H1 (cell line): ENCODE measurements around the gene RTCA. TPM values are rescaled to one million over a fixed set of nuclear protein-coding genes. Genes with fewer than 3 reads are reported as not detected.
"Not testable (repeated sequence)": the region's sequence is repeated elsewhere in the genome, so short reads cannot be mapped to it uniquely, and the experiment has no call there.

ENCODE experiments used
- CTCF ChIA-PET: fragments of 300-600 bp; sonication (Branson Sonifier 250); formaldehyde crosslinking; loops from one replicate; lab custom pipeline; 2021; ENCODE audit not compliant: partially characterized antibody; lab: Charles Lee
- POLR2A ChIA-PET: fragments of 300-600 bp; sonication (Branson Sonifier 250); formaldehyde crosslinking; loops from one replicate; lab custom pipeline; 2021; ENCODE audit warnings: inconsistent platforms; ENCODE audit not compliant: partially characterized antibody; lab: Charles Lee
- DNase-seq, 2 experiments: peaks; one replicate each; pipeline versions ENCODE4 v3.0.0 to v3.0.0-alpha.2; 2010 to 2022; ENCODE audit warnings: low spot score in 2 of 2, low read depth in 1 of 2, mixed read lengths in 1 of 2
- FAIRE-seq: peaks from 2 replicates; lab custom pipeline; 2011; peaks lifted over from hg19 to GRCh38; lab: Jason Lieb, UNC
- H2AFZ ChIP-seq: 2 replicates; pipeline ENCODE4 v1.8.1; 2012; ENCODE audit warnings: low read length, inconsistent platforms
- H2AK5ac ChIP-seq: 2 replicates; pipeline ENCODE4 v1.6.1; 2013; ENCODE audit warnings: low read depth, low read length
- H2BK120ac ChIP-seq: replicated peaks from 2 replicates; pipeline ENCODE3; 2013; ENCODE audit warnings: low read depth, low read length, inconsistent platforms
- H2BK12ac ChIP-seq: 2 replicates; pipeline ENCODE4 v1.6.1; 2013; ENCODE audit warnings: low read depth, low read length
- H2BK15ac ChIP-seq: 2 replicates; pipeline ENCODE4 v1.6.1; 2013; ENCODE audit warnings: low read length
- H2BK20ac ChIP-seq: 2 replicates; pipeline ENCODE4 v1.6.1; 2013; ENCODE audit warnings: low read length
- H2BK5ac ChIP-seq: 2 replicates; pipeline ENCODE4 v1.6.1; 2013; ENCODE audit warnings: low read depth, low read length
- H3K14ac ChIP-seq: 2 replicates; pipeline ENCODE4 v1.6.1; 2013; ENCODE audit warnings: inconsistent platforms; ENCODE audit not compliant: insufficient read length
- H3K18ac ChIP-seq: 2 replicates; pipeline ENCODE4 v1.6.1; 2013; ENCODE audit warnings: low read length; ENCODE audit errors: extremely low read depth
- H3K23ac ChIP-seq: 2 replicates; pipeline ENCODE4 v1.6.1; 2013; ENCODE audit warnings: inconsistent platforms; ENCODE audit not compliant: insufficient read length
- H3K23me2 ChIP-seq: 2 replicates; pipeline ENCODE4 v1.6.1; 2013; ENCODE audit warnings: low read depth, low read length
- H3K27ac ChIP-seq: 2 replicates; pipeline ENCODE4 v1.6.1; 2011; ENCODE audit warnings: low read depth, low read length, inconsistent platforms
- H3K27me3 ChIP-seq, 4 experiments: replicated peaks in 1 of 4; 1 replicate in 1 of 4; 2 replicates in 3 of 4; pipeline versions ENCODE4 v1.6.1 to v1.8.1; 2011 to 2013; ENCODE audit warnings: low read length in 3 of 4, mild to moderate bottlenecking in 3 of 4, inconsistent platforms in 2 of 4, mixed read lengths in 2 of 4, moderate library complexity in 1 of 4; ENCODE audit not compliant: control insufficient read depth in 3 of 4, insufficient read depth in 3 of 4; ENCODE audit errors: extremely low read depth in 1 of 4
- H3K36me3 ChIP-seq, 4 experiments: 2 replicates each; pipeline versions ENCODE4 v1.6.1 to v1.8.1; 2011 to 2013; ENCODE audit warnings: mild to moderate bottlenecking in 4 of 4, low read length in 3 of 4, moderate library complexity in 2 of 4, control low read depth in 1 of 4, inconsistent platforms in 1 of 4; ENCODE audit not compliant: insufficient read depth in 4 of 4, control insufficient read depth in 2 of 4
- H3K4ac ChIP-seq: replicated peaks from 2 replicates; pipeline ENCODE3; 2013; ENCODE audit warnings: low read length, low read depth, mixed read lengths, inconsistent platforms; ENCODE audit not compliant: insufficient read length
- H3K4me1 ChIP-seq, 4 experiments: replicated peaks in 1 of 4; 1 replicate in 1 of 4; 2 replicates in 3 of 4; pipeline versions ENCODE4 v1.6.1 to v1.8.1; 2011 to 2013; ENCODE audit warnings: low read length in 3 of 4, inconsistent platforms in 2 of 4, mixed read lengths in 1 of 4; ENCODE audit not compliant: insufficient read depth in 4 of 4, control insufficient read depth in 3 of 4
- H3K4me2 ChIP-seq, 2 experiments: 2 replicates each; pipeline versions ENCODE4 v1.6.1 to v1.8.1; 2011 to 2013; ENCODE audit warnings: low read depth in 2 of 2, low read length in 2 of 2, control low read depth in 1 of 2, inconsistent platforms in 1 of 2, mild to moderate bottlenecking in 1 of 2; ENCODE audit not compliant: insufficient read depth in 1 of 2
- H3K4me3 ChIP-seq, 4 experiments: fragments of 200-600, 300-600 bp in 1 of 4; sonication (generic), shearing (Covaris generic), sonication (Bioruptor Twin) in 1 of 4; 2 replicates each; pipeline versions ENCODE4 v1.5.1 to v1.8.1; 2011 to 2016; ENCODE audit warnings: low read length in 4 of 4, low read depth in 3 of 4, control low read depth in 2 of 4, inconsistent platforms in 2 of 4, mild to moderate bottlenecking in 2 of 4, mixed read lengths in 1 of 4, moderate library complexity in 1 of 4; ENCODE audit not compliant: insufficient read depth in 2 of 4; ENCODE audit errors: extremely low read depth in 1 of 4
- H3K56ac ChIP-seq: replicated peaks from 2 replicates; pipeline ENCODE3; 2013; ENCODE audit warnings: low read depth, mild to moderate bottlenecking, mixed read lengths, low read length, inconsistent platforms; ENCODE audit not compliant: insufficient read length
- H3K79me1 ChIP-seq: 2 replicates; pipeline ENCODE4 v1.6.1; 2013; ENCODE audit warnings: low read depth, low read length, control low read depth
- H3K79me2 ChIP-seq, 2 experiments: 2 replicates each; pipeline versions ENCODE4 v1.6.1 to v1.8.1; 2012 to 2013; ENCODE audit warnings: low read length in 2 of 2, mild to moderate bottlenecking in 2 of 2, inconsistent platforms in 1 of 2; ENCODE audit not compliant: insufficient read depth in 2 of 2, control insufficient read depth in 1 of 2
- H3K9ac ChIP-seq, 4 experiments: replicated peaks in 1 of 4; 1 replicate in 1 of 4; 2 replicates in 3 of 4; pipeline versions ENCODE4 v1.6.1 to v1.8.1; 2011 to 2013; ENCODE audit warnings: low read depth in 3 of 4, low read length in 3 of 4, control low read depth in 2 of 4, mild to moderate bottlenecking in 2 of 4, moderate library complexity in 2 of 4, inconsistent platforms in 1 of 4; ENCODE audit errors: extremely low read depth in 1 of 4
- H3K9me3 ChIP-seq, 2 experiments: 2 replicates each; pipeline versions ENCODE4 v1.6.1 to v1.8.1; 2012 to 2013; ENCODE audit warnings: mild to moderate bottlenecking in 2 of 2, moderate library complexity in 2 of 2, control low read depth in 1 of 2, inconsistent platforms in 1 of 2, low read depth in 1 of 2, low read length in 1 of 2, mixed read lengths in 1 of 2; ENCODE audit not compliant: insufficient read depth in 2 of 2
- H4K20me1 ChIP-seq, 2 experiments: replicated peaks in 1 of 2; 2 replicates each; pipeline versions ENCODE3 to v1.8.1; 2011 to 2013; ENCODE audit warnings: inconsistent platforms in 2 of 2, low read length in 2 of 2, mild to moderate bottlenecking in 1 of 2; ENCODE audit not compliant: insufficient read depth in 2 of 2, control insufficient read depth in 1 of 2
- H4K5ac ChIP-seq: 2 replicates; pipeline ENCODE4 v1.6.1; 2013; ENCODE audit warnings: low read length, low read depth, mixed read lengths, inconsistent platforms; ENCODE audit not compliant: insufficient read length
- H4K8ac ChIP-seq: 2 replicates; pipeline ENCODE4 v1.8.0; 2013; ENCODE audit warnings: mild to moderate bottlenecking, moderate library complexity, low read length, inconsistent platforms; ENCODE audit not compliant: insufficient read depth; ENCODE audit errors: extremely low read depth
- H4K91ac ChIP-seq: replicated peaks from 2 replicates; pipeline ENCODE3; 2013; ENCODE audit warnings: low read length, mixed read lengths, inconsistent platforms; ENCODE audit not compliant: insufficient read length
- CEBPB ChIP-seq: IDR thresholded peaks from 2 replicates; pipeline ENCODE4 v1.6.1; 2012; ENCODE audit warnings: low read depth, low read length
- MAFK ChIP-seq: IDR thresholded peaks from 2 replicates; pipeline ENCODE4 v1.6.1; 2012; ENCODE audit warnings: low read depth, mild to moderate bottlenecking, improper control_type of control experiment, low read length
- TBP ChIP-seq: IDR thresholded peaks from 2 replicates; pipeline ENCODE4 v1.6.1; 2011; ENCODE audit warnings: low read depth, low read length, improper control_type of control experiment
- TEAD4 ChIP-seq: IDR thresholded peaks from 2 replicates; pipeline ENCODE4 v1.6.1; 2012; ENCODE audit warnings: low read depth, low read length, inconsistent platforms, mixed read lengths
- WGBS, 2 experiments: shearing (Covaris generic) in 1 of 2; methylation state at CpG; one replicate each; pipeline versions ENCODE4 v1.1.6 to v1.1.7; 2013 to 2015; ENCODE audit warnings: low lambda C conversion rate in 2 of 2, mixed read lengths in 2 of 2, inconsistent platforms in 1 of 2, low coverage in 1 of 2, missing lambda C conversion rate in 1 of 2; ENCODE audit not compliant: insufficient replicate concordance in 2 of 2, insufficient coverage in 1 of 2, insufficient read length in 1 of 2; ENCODE audit errors: extremely low coverage in 1 of 2, missing lambda C conversion rate in 1 of 2; 5-methylcytosine and 5-hydroxymethylcytosine counted together
- polyA plus RNA-seq, 7 experiments: library from polyadenylated mRNA; depleted of rRNA in 3 of 7; stranded (reverse) in 5 of 7; unstranded in 2 of 7; fragments of >200 nt in 5 of 7; fragments of 200-250 nt in 2 of 7; gene quantifications; 1 replicate in 5 of 7; 2 replicates in 1 of 7; 4 replicates in 1 of 7; pipeline versions ENCODE4 v1.2.1 to v1.2.3, GENCODE V29; 2011 to 2013; ENCODE audit warnings: missing spikeins in 2 of 7, mixed read lengths in 2 of 7
- total RNA-seq: library from RNA; stranded (reverse); fragmentation: NEBNext Ultra II Directional; extraction: Animal tissue kit (Norgen Biotek cat#: 25700); gene quantifications from 2 replicates; pipeline ENCODE4 v1.2.1, GENCODE V29; 2021

The RTCA gene
- total and polyA plus RNA-seq, 2 of the 8 experiments (the other 6 are each of a cell fraction or from before 2014, with no cell fraction given), result 13.8 to 31.6 TPM

GRCh38 chr1:100261686-100262085, 4.3 kb upstream of the RTCA start (continued):
- TF ChIP-seq TEAD4 (no peak), MAFK (peak; percentile 36; the same call in 1 of the 2 replicates), CEBPB (no peak), TBP (no peak)

- ChIA-PET POLR2A (interaction anchor here (3.4 kb wide), 1 partner anchor 8 kb away, joined by 13 read pairs; no protein-coding TSS in a partner anchor), CTCF (interaction anchor here (0.5 to 1.1 kb wide), 2 partner anchors 9 to 397 kb away, joined by 3 to 5 read pairs; no protein-coding TSS in a partner anchor)
- not testable (repeated sequence) for H3K56ac ChIP-seq, H3K27me3 ChIP-seq, H3K14ac ChIP-seq, H3K4me2 ChIP-seq, DNase-seq, H3K4me3 ChIP-seq, H2BK5ac ChIP-seq, H3K27ac ChIP-seq, H3K23me2 ChIP-seq, H2AK5ac ChIP-seq, H2BK20ac ChIP-seq, H3K4me1 ChIP-seq, H4K5ac ChIP-seq, H3K4ac ChIP-seq, H2BK12ac ChIP-seq, H4K8ac ChIP-seq, H3K9me3 ChIP-seq, H4K20me1 ChIP-seq, H3K23ac ChIP-seq, H4K91ac ChIP-seq, H3K9ac ChIP-seq, H3K79me1 ChIP-seq, H2BK120ac ChIP-seq, H2BK15ac ChIP-seq, H3K18ac ChIP-seq, H2AFZ ChIP-seq, FAIRE-seq
- 94% methylated on average over 5 of the region's 5 CpGs; no CpG with 5 or more reads in 1 of the 2 experiments for WGBS, 2 experiments
- Histone ChIP-seq H3K79me2 (peaks cover 0 to 19% of the 10 kb centered on the region in 2 experiments; a peak in 2 of 4 replicates), H3K36me3 (peaks cover 0 to 19% (median 7%) of the 10 kb centered on the region in 4 experiments; a peak in 5 of 8 replicates)
These were observed 1.9 kb upstream of the RTCA start for GRCh38 chr1:100264081-100264480.
